PC-9 (cell line): ENCODE measurements around the gene FAM20B. TPM values are rescaled to one million over a fixed set of nuclear protein-coding genes. Genes with fewer than 3 reads are reported as not detected.

Source experiments
- BruUV-seq: library from RNA; stranded (reverse); fragments of 400-500 nt; replicated peaks from 2 replicates; lab custom pipeline; 2021; lab: Mats Ljungman, UMichigan
- CTCF ChIA-PET: fragments of 300-600 bp; sonication (Branson Sonifier 250); formaldehyde crosslinking; loops from one replicate; lab custom pipeline; 2022; ENCODE audit warnings: antibody characterized with exemption; lab: Charles Lee
- POLR2A ChIA-PET: fragments of 300-600 bp; sonication (Branson Sonifier 250); formaldehyde crosslinking; loops from one replicate; lab custom pipeline; 2022; ENCODE audit warnings: antibody characterized with exemption; ENCODE audit not compliant: unreplicated experiment; lab: Charles Lee
- DNase-seq, 2 experiments: peaks; one replicate each; pipeline versions ENCODE4 v3.0.0 to v3.0.0-alpha.2; 2015 to 2022; ENCODE audit warnings: mixed read lengths in 1 of 2
- H2AFZ ChIP-seq: fragments of 200-600 bp; sonication (generic); 2 replicates; pipeline ENCODE4 v1.8.1; 2017; ENCODE audit warnings: antibody characterized with exemption
- H3F3A ChIP-seq: fragments of 200-600 bp; sonication (generic); 2 replicates; pipeline ENCODE4 v1.8.1; 2017; ENCODE audit warnings: antibody characterized with exemption, mild to moderate bottlenecking, low read depth; ENCODE audit not compliant: insufficient read depth
- H3K27ac ChIP-seq: fragments of 200-600 bp; sonication (generic); 2 replicates; pipeline ENCODE4 v1.6.1; 2016; ENCODE audit warnings: mixed run types
- H3K27me3 ChIP-seq: fragments of 200-600 bp; sonication (generic); 2 replicates; pipeline ENCODE4 v1.6.1; 2016; ENCODE audit warnings: low read depth, mixed run types; ENCODE audit not compliant: insufficient read depth
- H3K36me3 ChIP-seq: fragments of 200-600 bp; sonication (generic); 2 replicates; pipeline ENCODE4 v1.6.1; 2016; ENCODE audit warnings: low read depth, mixed run types
- H3K4me1 ChIP-seq: fragments of 200-600 bp; sonication (generic); replicated peaks from 2 replicates; pipeline ENCODE4 v1.6.1; 2016; ENCODE audit warnings: mixed run types; ENCODE audit not compliant: insufficient read depth
- H3K4me2 ChIP-seq: fragments of 200-600 bp; sonication (generic); 2 replicates; pipeline ENCODE4 v1.6.1; 2017; ENCODE audit warnings: mixed run types
- H3K4me3 ChIP-seq: fragments of 200-600 bp; sonication (generic); 2 replicates; pipeline ENCODE4 v1.6.1; 2016; ENCODE audit warnings: mixed run types
- H3K79me2 ChIP-seq: fragments of 200-600 bp; sonication (generic); 2 replicates; pipeline ENCODE4 v1.6.1; 2017; ENCODE audit warnings: low read depth, mixed run types
- H3K9me2 ChIP-seq: fragments of 200-600 bp; sonication (generic); 2 replicates; pipeline ENCODE4 v1.8.1; 2017; ENCODE audit warnings: mild to moderate bottlenecking; ENCODE audit not compliant: insufficient read depth
- H3K9me3 ChIP-seq: fragments of 200-600 bp; sonication (generic); 2 replicates; pipeline ENCODE4 v1.8.1; 2016; ENCODE audit warnings: low read depth; ENCODE audit not compliant: insufficient read depth
- H4K20me1 ChIP-seq: fragments of 200-600 bp; sonication (generic); 2 replicates; pipeline ENCODE4 v1.8.1; 2017; ENCODE audit not compliant: insufficient read depth
- CTCF ChIP-seq: fragments of 200-600 bp; sonication (generic); conservative IDR thresholded peaks from 2 replicates; pipeline ENCODE4 v1.6.1; 2017; ENCODE audit warnings: mixed run types, antibody characterized with exemption, mild to moderate bottlenecking, moderate library complexity
- EZH2 ChIP-seq: fragments of 200-600 bp; sonication (generic); IDR thresholded peaks from 2 replicates; pipeline ENCODE4 v1.8.0; 2017; ENCODE audit warnings: antibody characterized with exemption, low read depth
- intact Hi-C: fragments of 100-400 bp; cut with micrococcal nuclease; formaldehyde crosslinking; loops from one replicate; pipeline ENCODE4 v1.10.0; 2022; ENCODE audit not compliant: unreplicated experiment
- total RNA-seq: library from RNA; stranded (reverse); gene quantifications from 2 replicates; pipeline ENCODE4 v1.2.3, GENCODE V29; 2021

Gene FAM20B
- total RNA-seq, 1 experiment from 2014 or later: 80.5 TPM

GRCh38 chr1:179061360-179062282 is 35.9 kb downstream of the FAM20B start:
- peak in 1 of 2 experiments; percentile 54 for DNase-seq
- TF ChIP-seq CTCF: no peak
- no peak for TF ChIP-seq EZH2
- Histone ChIP-seq H2AFZ (no peak overlapping the region), H3K4me2 (peak overlapping the region; percentile 57), H3K27me3 (no peaks in the 10 kb centered on the region), H3F3A (peaks cover 46% of the 10 kb centered on the region), H3K9me2 (no peaks in the 10 kb centered on the region), H3K27ac (peak overlapping the region; percentile 96), H3K4me3 (no peak overlapping the region), H3K79me2 (peaks cover 8% of the 10 kb centered on the region; the same call in 1 of the 2 replicates), H3K36me3 (peaks cover 40% of the 10 kb centered on the region), H4K20me1 (no peaks in the 10 kb centered on the region), H3K4me1 (peaks cover 54% of the 10 kb centered on the region), H3K9me3 (peaks cover 2% of the 10 kb centered on the region)
- ChIA-PET POLR2A (interaction anchor here (0.7 to 1.0 kb wide), 3 partner anchors 16 to 34 kb away, joined by 4 to 15 read pairs (median 7); no protein-coding TSS in a partner anchor), CTCF (no interaction called here)
- BruUV-seq: TSS peak; percentile 25
- intact Hi-C loops: loop anchor here (5.0 kb wide), 1 partner anchor 34 kb away; the partner anchor contains the start of gene FAM20B

DNA sequence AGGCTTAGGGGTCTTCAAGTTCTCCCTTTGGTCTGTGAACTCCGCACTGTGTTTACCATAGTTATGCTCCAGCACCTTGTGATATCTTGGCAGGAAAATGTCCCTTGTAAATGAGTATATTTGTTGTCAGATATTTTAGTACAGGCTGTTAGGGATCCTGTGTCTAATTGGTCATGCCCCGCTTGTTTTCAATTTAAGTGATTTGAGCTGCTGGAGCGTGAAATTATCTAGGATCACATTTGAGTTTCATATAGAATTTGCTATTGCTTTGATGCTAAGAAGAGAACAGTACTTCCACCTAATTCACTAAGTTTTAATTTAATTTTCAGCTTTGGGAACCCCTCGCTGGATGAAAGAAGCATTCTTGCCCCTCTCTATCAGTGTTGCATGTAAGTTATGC is 40.8 kb downstream of the FAM20B start:
- Histone ChIP-seq H3K27me3 (no peaks in the 10 kb centered on the region), H3K4me1 (peaks cover 9% of the 10 kb centered on the region), H3K9me2 (no peaks in the 10 kb centered on the region), H3K79me2 (peaks cover 8% of the 10 kb centered on the region; the same call in 1 of the 2 replicates), H4K20me1 (no peaks in the 10 kb centered on the region), H3K4me2 (no peak overlapping the region), H3K27ac (no peak overlapping the region), H3K9me3 (no peaks in the 10 kb centered on the region), H3F3A (peaks cover 6% of the 10 kb centered on the region), H2AFZ (no peak overlapping the region), H3K36me3 (peaks cover 35% of the 10 kb centered on the region), H3K4me3 (no peak overlapping the region)
- no peak for DNase-seq
- POLR2A ChIA-PET: no interaction called here
- no peak for TF ChIP-seq EZH2
- no peak for TF ChIP-seq CTCF
- no TSS peak for BruUV-seq
- CTCF ChIA-PET: no interaction called here
- intact Hi-C loops: no loop called here

DNA sequence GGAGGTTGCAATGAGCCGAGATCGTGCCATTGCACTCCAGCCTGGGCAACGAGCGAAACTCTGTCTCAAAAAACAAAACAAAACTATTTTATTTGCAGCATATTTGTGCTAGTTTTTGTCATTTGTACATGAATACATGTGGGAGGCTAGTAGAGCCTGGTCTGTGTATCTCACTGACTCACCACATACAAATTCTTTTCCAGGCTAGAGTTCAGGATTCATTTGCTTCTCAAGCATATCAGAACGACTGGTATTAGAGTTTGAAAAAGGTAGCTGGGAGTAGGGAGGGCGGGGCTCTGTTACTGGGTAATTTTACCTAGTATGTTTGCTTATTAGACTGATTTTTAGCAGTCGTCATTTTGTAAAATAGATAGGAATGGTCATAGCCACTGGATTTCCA is 51.7 kb downstream of the FAM20B start:
- intact Hi-C loops: no loop called here

More for the DNA sequence above, 51.7 kb downstream of the FAM20B start:
- H3K9me2 ChIP-seq: no peaks in the 10 kb centered on the region
- TF ChIP-seq CTCF (no peak), EZH2 (no peak)
- H3K27ac ChIP-seq: peak overlapping the region; percentile 68
- peaks cover 25% of the 10 kb centered on the region for H3K4me1 ChIP-seq
- peak; percentile 39 to 76 for DNase-seq
- ChIA-PET POLR2A (interaction anchor here (0.6 to 0.7 kb wide), 2 partner anchors 16 to 216 kb away, joined by 3 to 15 read pairs; no protein-coding TSS in a partner anchor), CTCF (interaction anchor here (0.6 to 1.0 kb wide), 2 partner anchors 74 to 216 kb away, joined by 3 to 4 read pairs; no protein-coding TSS in a partner anchor)
- no peaks in the 10 kb centered on the region; the same call in 1 of the 2 replicates for H3K9me3 ChIP-seq
- BruUV-seq: no TSS peak
- peaks cover 32% of the 10 kb centered on the region for H3F3A ChIP-seq
- peak overlapping the region; percentile 11; the same call in 1 of the 2 replicates for H3K4me2 ChIP-seq
- H4K20me1 ChIP-seq: no peaks in the 10 kb centered on the region
- no peaks in the 10 kb centered on the region for H3K79me2 ChIP-seq
- no peak overlapping the region for H2AFZ ChIP-seq
- H3K36me3 ChIP-seq: peaks cover 9% of the 10 kb centered on the region; the same call in 1 of the 2 replicates
- H3K4me3 ChIP-seq: no peak overlapping the region
- H3K27me3 ChIP-seq: no peaks in the 10 kb centered on the region
